ENCODE data around the gene SDR42E1. TPM values are rescaled to one million over a fixed set of nuclear protein-coding genes. Genes with fewer than 3 reads are reported as not detected.
"Not testable (repeated sequence)": the region's sequence is repeated elsewhere in the genome, so short reads cannot be mapped to it uniquely, and the experiment has no call there.

SDR42E1 gene
- total RNA-seq, 4 donors from 2014 or later, result 1.8 to 3.3 (median 2.1) TPM

DNA sequence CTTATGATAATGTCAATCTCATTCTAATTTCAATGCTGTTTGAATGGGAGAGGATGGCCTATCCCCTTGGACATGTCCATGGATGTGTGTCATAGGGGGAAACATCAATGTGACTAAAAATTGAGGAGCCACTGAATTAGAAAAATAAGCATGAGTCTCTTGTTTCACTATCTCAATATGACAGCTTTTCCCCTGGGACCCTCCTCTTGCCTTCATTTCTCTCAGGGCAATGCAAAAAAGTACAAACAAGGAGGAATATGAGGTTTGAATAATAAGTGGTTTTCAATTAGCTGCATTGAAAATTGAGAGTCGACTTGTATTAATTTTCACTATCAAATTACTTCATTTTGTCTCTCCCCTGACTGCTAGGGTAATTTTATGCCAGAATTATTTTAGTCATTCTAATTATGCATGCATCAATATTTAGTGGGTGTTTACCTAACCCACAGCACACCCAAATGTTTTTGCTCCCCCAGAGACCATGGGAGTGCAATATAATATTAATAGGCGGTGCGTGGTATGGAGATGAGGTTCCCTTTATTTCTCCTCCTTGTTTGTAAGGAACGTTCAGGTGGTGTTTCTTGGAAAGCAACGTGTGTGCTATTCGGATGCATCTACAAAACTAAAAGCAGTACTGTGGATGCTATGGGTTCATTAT is 6.8 kb upstream of the SDR42E1 start:
- DNase-seq (ENCODE audit: low spot score) (no peak), ATAC-seq (ENCODE audit: low FRiP score) (no peak)
- no peak for TF ChIP-seq CTCF (IDR thresholded peaks at IDR 0.05)

- ATAC-seq (ENCODE audit: low FRiP score) (no peak), DNase-seq (ENCODE audit: low spot score) (no peak)
- no peak for TF ChIP-seq CTCF (IDR thresholded peaks at IDR 0.05)
Observed at GRCh38 chr16:82016964-82017363, 5.7 kb upstream of the SDR42E1 start.

DNA sequence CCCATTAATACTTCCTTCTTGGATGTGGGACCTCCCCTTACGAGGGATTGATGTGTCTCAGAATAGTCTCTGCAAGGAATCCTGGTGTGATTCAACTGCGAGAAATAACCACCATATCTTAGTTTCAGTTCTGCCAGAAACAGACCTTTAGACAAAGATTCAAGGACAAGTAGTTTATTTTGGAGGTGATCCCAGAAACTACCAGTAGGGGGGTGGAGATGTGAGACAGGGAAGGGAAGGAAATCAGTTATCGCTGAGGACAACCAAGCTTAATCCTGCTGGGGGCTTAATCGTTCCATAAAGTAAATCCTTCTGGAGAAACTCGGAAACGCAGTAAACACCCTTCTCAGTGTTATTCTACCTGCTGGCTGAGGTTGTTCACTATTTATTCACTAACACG is 5.0 kb upstream of the SDR42E1 start:
- TF ChIP-seq CTCF (IDR thresholded peaks at IDR 0.05), result no peak
- ATAC-seq (ENCODE audit: low FRiP score) (no peak), DNase-seq (ENCODE audit: low spot score) (no peak)

DNA sequence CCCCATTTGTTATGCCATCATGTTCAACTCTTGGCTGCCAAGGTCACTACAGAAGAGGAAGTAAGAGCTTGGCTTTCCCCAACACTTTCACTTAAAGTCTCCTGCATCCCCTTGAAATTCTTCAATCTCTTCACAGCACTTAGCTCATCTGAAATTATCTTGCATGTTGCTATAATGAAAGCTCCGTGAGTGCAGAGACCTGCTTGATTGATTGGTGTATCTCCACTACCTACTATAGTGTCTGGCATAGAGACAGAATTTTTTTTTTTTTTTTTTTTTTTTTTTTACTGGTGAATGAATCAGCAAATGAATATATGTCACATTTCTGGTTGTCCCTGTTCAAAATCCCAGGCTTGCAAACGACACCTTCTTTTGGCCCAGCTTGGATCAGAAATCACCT is 1.9 kb upstream of the SDR42E1 start:
- no peak for DNase-seq (ENCODE audit: low spot score)
- no peak for TF ChIP-seq CTCF (IDR thresholded peaks at IDR 0.05)
- no peak for ATAC-seq (ENCODE audit: low FRiP score)

GRCh38 chr16:82010649-82011048 is 621 bp downstream of the SDR42E1 start:
- TF ChIP-seq CTCF (IDR thresholded peaks at IDR 0.05), result no peak
- no peak for DNase-seq (ENCODE audit: low spot score)
- no peak for ATAC-seq (ENCODE audit: low FRiP score)

DNA sequence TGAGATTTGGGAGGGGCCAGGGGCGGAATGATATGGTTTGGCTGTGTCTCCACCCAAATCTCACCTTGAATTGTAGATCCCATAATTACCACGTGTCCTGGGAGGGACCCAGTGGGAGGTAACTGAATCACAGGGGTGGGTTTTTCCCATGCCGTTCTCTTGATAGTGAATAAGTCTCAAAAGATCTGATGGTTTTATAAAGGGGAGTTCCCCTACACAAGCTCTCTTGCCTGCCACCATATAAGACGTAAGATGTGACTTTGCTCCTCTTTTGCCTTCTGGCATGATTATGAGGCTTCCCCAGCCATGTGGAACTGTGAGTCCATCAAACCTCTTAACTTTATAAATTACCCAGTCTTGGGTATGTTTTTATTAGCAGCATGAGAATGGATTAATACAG is 1.5 kb downstream of the SDR42E1 start:
- not testable (repeated sequence) for ATAC-seq (ENCODE audit: low FRiP score); DNase-seq (ENCODE audit: low spot score)

- DNase-seq (ENCODE audit: low spot score) (no peak), ATAC-seq (ENCODE audit: low FRiP score) (no peak)
- TF ChIP-seq CTCF (IDR thresholded peaks at IDR 0.05), result no peak
Observed at GRCh38 chr16:82008957-82009592, 2.2 kb downstream of the SDR42E1 start.
